Hepatocyte (in vitro differentiated cells): Measurements from ENCODE around the gene KCNB1. TPM values are rescaled to one million over a fixed set of nuclear protein-coding genes. Genes with fewer than 3 reads are reported as not detected.

Experiments used
- DNase-seq: peaks from one replicate; pipeline ENCODE4 v3.0.0-alpha.2; 2016; ENCODE audit warnings: low spot score
- H2AFZ ChIP-seq: fragments of 200-600 bp; sonication (generic); 2 replicates; pipeline ENCODE4 v1.6.0; 2016; ENCODE audit warnings: antibody characterized with exemption, mild to moderate bottlenecking
- H3K27ac ChIP-seq: fragments of 200-600 bp; sonication (generic); 2 replicates; pipeline ENCODE4 v1.5.1; 2016; ENCODE audit warnings: mild to moderate bottlenecking
- H3K27me3 ChIP-seq: fragments of 200-600 bp; sonication (generic); 2 replicates; pipeline ENCODE4 v1.6.1; 2016
- H3K36me3 ChIP-seq: fragments of 200-600 bp; sonication (generic); replicated peaks from 2 replicates; pipeline ENCODE4 v1.5.1; 2016; ENCODE audit warnings: low read depth; ENCODE audit not compliant: insufficient read depth
- H3K4me1 ChIP-seq: fragments of 200-600 bp; sonication (generic); 2 replicates; pipeline ENCODE4 v1.5.1; 2016; ENCODE audit warnings: mild to moderate bottlenecking, moderate library complexity; ENCODE audit not compliant: insufficient read depth
- H3K4me2 ChIP-seq: fragments of 200-600 bp; sonication (generic); 2 replicates; pipeline ENCODE4 v1.6.0; 2016
- H3K4me3 ChIP-seq: fragments of 200-600 bp; sonication (generic); 2 replicates; pipeline ENCODE4 v1.5.1; 2016; ENCODE audit warnings: mild to moderate bottlenecking
- H3K79me2 ChIP-seq: fragments of 200-600 bp; sonication (generic); 2 replicates; pipeline ENCODE4 v1.6.0; 2017; ENCODE audit warnings: mild to moderate bottlenecking
- H3K9me2 ChIP-seq: fragments of 200-600 bp; sonication (generic); replicated peaks from 2 replicates; pipeline ENCODE4 v1.6.0; 2017; ENCODE audit warnings: mild to moderate bottlenecking; ENCODE audit not compliant: insufficient read depth
- H3K9me3 ChIP-seq: fragments of 200-600 bp; sonication (generic); 2 replicates; pipeline ENCODE4 v1.5.1; 2016; ENCODE audit warnings: low read depth, mild to moderate bottlenecking
- H4K20me1 ChIP-seq: fragments of 200-600 bp; sonication (generic); 2 replicates; pipeline ENCODE4 v1.6.0; 2016; ENCODE audit warnings: mild to moderate bottlenecking; ENCODE audit not compliant: insufficient read depth, poor library complexity, severe bottlenecking
- EZH2 ChIP-seq: fragments of 200-600 bp; sonication (generic); IDR thresholded peaks from 2 replicates; pipeline ENCODE4 v1.6.1; 2016; ENCODE audit warnings: antibody characterized with exemption, mild to moderate bottlenecking, borderline replicate concordance
- EZH2phosphoT487 ChIP-seq: fragments of 200-600 bp; sonication (generic); IDR thresholded peaks from one replicate; pipeline ENCODE4 v1.6.1; 2018; ENCODE audit warnings: antibody characterized with exemption, mild to moderate bottlenecking, low read depth, moderate library complexity; ENCODE audit not compliant: unreplicated experiment, severe bottlenecking
- WGBS: methylation state at CpG from one replicate; pipeline ENCODE4 v1.1.6; 2016; ENCODE audit warnings: low lambda C conversion rate; ENCODE audit errors: missing lambda C conversion rate; 5-methylcytosine and 5-hydroxymethylcytosine counted together
- polyA plus RNA-seq: library from polyadenylated mRNA; unstranded; fragments of >200 nt; fragmentation: Nextera tagmentation; extraction: Ambion mirVana; gene quantifications from 2 replicates; pipeline ENCODE4 v1.2.1, GENCODE V29; 2016
- total RNA-seq: library from RNA; depleted of rRNA; stranded (reverse); fragments of >200 nt; gene quantifications from 2 replicates; pipeline ENCODE4 v1.2.3, GENCODE V29; 2014
- TF ChIP-seq, protein P1 (sequence below): fragments of 200-600 bp; sonication (generic); IDR thresholded peaks from 2 replicates; pipeline ENCODE4 v1.5.1; 2016; ENCODE audit warnings: antibody characterized with exemption, mild to moderate bottlenecking; ENCODE audit not compliant: poor library complexity

Gene KCNB1
- total and polyA plus RNA-seq, 2 experiments from 2014 or later: 0.37 to 1.5 TPM

DNA sequence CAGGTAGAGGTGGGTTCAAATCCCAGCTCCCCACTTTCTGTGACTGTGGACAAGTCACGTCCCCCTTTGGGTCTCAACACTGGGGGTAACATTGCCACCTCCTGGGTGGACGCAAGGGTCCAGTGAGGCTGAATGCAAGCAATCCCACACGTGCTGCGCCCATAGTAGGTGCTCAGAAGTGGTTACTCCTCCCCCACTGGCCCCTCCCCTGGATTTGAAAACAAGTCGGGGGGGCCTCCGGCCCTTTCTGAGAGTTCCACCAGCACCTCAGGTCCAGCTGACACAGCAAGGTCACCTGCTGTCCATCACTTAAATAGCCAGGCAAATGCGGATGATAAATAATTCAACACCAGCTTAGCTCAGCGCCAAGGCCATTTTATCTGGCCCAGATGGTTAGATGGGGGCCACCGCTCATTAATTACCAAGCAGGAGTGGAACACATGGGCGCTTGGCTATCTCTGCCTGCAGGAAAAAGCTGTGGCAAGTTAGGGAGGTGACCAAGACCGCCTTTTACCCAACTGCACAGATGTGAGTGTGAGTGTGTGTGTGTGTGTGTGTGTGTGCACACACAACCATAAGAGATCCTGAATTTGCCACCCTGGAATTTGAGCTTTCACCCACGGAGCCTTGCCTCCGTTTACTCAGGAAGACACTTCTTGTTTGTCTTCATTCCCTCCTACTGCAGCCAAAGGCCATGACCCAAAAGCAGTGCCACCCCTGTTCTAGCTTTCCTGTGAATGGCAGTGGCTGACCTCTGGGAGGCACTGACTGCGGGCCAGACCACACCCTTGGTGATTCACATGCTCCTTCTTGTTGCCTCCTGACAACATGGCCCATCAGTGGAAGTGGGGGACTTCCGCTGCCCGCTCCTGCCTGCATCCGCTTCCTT, 34.7 kb upstream of the KCNB1 start:
- Histone ChIP-seq H3K36me3 (no peaks in the 10 kb centered on the region), H3K27me3 (no peaks in the 10 kb centered on the region), H3K4me2 (no peak overlapping the region), H3K4me3 (no peak overlapping the region), H3K27ac (no peak overlapping the region), H3K9me3 (no peaks in the 10 kb centered on the region), H3K79me2 (no peaks in the 10 kb centered on the region), H4K20me1 (no peaks in the 10 kb centered on the region), H3K4me1 (no peaks in the 10 kb centered on the region), H2AFZ (no peak overlapping the region), H3K9me2 (no peaks in the 10 kb centered on the region)
- TF ChIP-seq EZH2phosphoT487 (no peak), EZH2 (no peak)
- TF ChIP-seq, protein P1, sequence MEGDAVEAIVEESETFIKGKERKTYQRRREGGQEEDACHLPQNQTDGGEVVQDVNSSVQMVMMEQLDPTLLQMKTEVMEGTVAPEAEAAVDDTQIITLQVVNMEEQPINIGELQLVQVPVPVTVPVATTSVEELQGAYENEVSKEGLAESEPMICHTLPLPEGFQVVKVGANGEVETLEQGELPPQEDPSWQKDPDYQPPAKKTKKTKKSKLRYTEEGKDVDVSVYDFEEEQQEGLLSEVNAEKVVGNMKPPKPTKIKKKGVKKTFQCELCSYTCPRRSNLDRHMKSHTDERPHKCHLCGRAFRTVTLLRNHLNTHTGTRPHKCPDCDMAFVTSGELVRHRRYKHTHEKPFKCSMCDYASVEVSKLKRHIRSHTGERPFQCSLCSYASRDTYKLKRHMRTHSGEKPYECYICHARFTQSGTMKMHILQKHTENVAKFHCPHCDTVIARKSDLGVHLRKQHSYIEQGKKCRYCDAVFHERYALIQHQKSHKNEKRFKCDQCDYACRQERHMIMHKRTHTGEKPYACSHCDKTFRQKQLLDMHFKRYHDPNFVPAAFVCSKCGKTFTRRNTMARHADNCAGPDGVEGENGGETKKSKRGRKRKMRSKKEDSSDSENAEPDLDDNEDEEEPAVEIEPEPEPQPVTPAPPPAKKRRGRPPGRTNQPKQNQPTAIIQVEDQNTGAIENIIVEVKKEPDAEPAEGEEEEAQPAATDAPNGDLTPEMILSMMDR: no peak
- 89% methylated on average over 17 of the region's 17 CpGs for WGBS
- DNase-seq: no peak

DNA sequence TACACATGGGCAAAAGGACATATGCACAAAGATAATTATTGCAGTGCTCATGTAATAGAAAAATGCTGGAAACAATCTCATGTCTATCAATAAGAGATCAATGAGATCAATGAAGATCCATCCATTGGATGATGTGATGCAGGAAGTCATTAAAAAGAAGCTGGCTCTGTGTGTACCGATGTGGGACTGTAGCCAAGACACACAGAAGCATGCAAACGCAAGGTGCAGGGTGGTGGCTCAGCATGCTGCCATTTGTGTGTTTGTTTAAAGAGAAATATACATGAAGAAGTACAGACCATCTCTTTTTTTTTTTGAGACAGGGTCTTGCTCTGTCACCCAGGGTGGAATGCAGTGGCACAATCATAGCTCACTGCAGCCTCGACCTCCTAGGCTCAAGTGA, 33.1 kb upstream of the KCNB1 start:
- WGBS: 88% methylated on average over 3 of the region's 3 CpGs
- Histone ChIP-seq H3K27me3 (no peaks in the 10 kb centered on the region), H2AFZ (no peak overlapping the region), H3K79me2 (no peaks in the 10 kb centered on the region), H3K27ac (no peak overlapping the region), H4K20me1 (no peaks in the 10 kb centered on the region), H3K4me2 (no peak overlapping the region), H3K4me1 (peaks cover 5% of the 10 kb centered on the region), H3K36me3 (no peaks in the 10 kb centered on the region), H3K4me3 (no peak overlapping the region), H3K9me2 (no peaks in the 10 kb centered on the region), H3K9me3 (no peaks in the 10 kb centered on the region)
- DNase-seq: no peak
- TF ChIP-seq EZH2: no peak
- TF ChIP-seq EZH2phosphoT487: no peak

DNA sequence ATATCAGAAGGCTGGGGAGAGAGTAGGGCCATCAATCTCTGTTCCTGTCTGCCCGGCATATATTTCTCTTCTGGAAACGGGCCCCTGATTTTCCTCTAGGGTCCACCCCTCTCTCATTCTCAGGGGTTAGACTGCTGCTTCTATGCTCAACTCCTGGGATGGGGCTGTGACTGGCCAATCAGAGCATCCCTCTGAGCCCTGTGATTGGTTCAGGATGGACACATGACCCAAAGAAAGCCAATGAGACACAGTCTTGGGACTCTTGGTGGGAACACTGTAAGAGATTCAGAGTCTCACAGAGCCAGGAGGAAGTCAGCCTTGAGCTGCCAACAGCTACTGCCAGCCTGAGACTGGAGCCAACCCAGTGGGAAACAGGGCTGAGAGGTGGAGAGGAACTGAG, 31.0 kb upstream of the KCNB1 start:
- no peaks in the 10 kb centered on the region for H3K27me3 ChIP-seq
- no peaks in the 10 kb centered on the region for H3K36me3 ChIP-seq
- H4K20me1 ChIP-seq: no peaks in the 10 kb centered on the region
- WGBS: 100% methylated on average over 2 of the region's 2 CpGs
- no peak for TF ChIP-seq EZH2
- TF ChIP-seq, protein P1: no peak
- TF ChIP-seq EZH2phosphoT487: no peak
- DNase-seq: no peak
- H3K27ac ChIP-seq: no peak overlapping the region
- no peak overlapping the region for H2AFZ ChIP-seq
- H3K9me3 ChIP-seq: no peaks in the 10 kb centered on the region
- H3K79me2 ChIP-seq: no peaks in the 10 kb centered on the region
- H3K4me3 ChIP-seq: no peak overlapping the region
- no peak overlapping the region for H3K4me2 ChIP-seq
- H3K4me1 ChIP-seq: peaks cover 10% of the 10 kb centered on the region
- no peaks in the 10 kb centered on the region for H3K9me2 ChIP-seq

DNA sequence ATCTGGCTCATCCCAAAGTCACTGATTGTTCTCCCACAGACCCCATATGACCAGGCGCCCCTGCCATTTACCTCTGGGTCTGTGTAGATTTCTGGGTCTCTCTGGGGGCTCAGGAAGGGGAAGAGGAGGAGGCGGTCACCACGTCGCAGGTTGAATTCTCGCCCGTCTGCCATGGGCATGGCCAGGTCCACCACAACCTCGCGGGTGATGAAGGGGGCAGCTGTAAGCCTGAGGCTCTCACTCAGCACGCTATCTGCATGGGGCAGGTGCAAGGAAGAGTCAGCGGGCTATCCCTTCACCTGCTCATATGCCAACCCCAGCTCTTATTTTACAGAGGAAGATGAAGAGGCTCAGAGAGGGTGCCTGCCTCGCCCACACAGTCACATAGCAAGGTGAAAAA, 30.5 kb upstream of the KCNB1 start:
- H3K9me2 ChIP-seq: no peaks in the 10 kb centered on the region
- no peak for DNase-seq
- no peaks in the 10 kb centered on the region for H3K27me3 ChIP-seq
- no peak overlapping the region for H2AFZ ChIP-seq
- no peak overlapping the region for H3K4me2 ChIP-seq
- no peaks in the 10 kb centered on the region for H3K9me3 ChIP-seq
- TF ChIP-seq EZH2phosphoT487 (no peak), EZH2 (no peak)
- TF ChIP-seq, protein P1: no peak
- no peak overlapping the region for H3K27ac ChIP-seq
- no peaks in the 10 kb centered on the region for H3K36me3 ChIP-seq
- 97% methylated on average over 11 of the region's 11 CpGs for WGBS
- H4K20me1 ChIP-seq: no peaks in the 10 kb centered on the region
- H3K4me1 ChIP-seq: peaks cover 10% of the 10 kb centered on the region
- no peak overlapping the region for H3K4me3 ChIP-seq
- H3K79me2 ChIP-seq: no peaks in the 10 kb centered on the region
